Measurements from ENCODE around the gene EWSR1.

GRCh38 chr22:29275167-29275566, 7.1 kb downstream of the EWSR1 start:
- TF ChIP-seq REPIN1 (tag by site-specific recombination; IDR thresholded peaks at IDR 0.05; ENCODE audit: low read depth) (no peak), CTCF (tag by site-specific recombination; IDR thresholded peaks at IDR 0.05) (no peak), ATF2 (tag by site-specific recombination; IDR thresholded peaks at IDR 0.05; ENCODE audit: low read depth) (no peak), ZNF274 (IDR thresholded peaks at IDR 0.05; ENCODE audit: low read length) (no peak), ZNF274 (tag by site-specific recombination; IDR thresholded peaks at IDR 0.05; ENCODE audit: borderline replicate concordance) (no peak), PRDM1 (tag by site-specific recombination; IDR thresholded peaks at IDR 0.05) (no peak)

Data from HEK293 (cell line).